ENCODE data around the gene LARP4.
"Not testable (repeated sequence)": the region's sequence is repeated elsewhere in the genome, so short reads cannot be mapped to it uniquely, and the experiment has no call there.

The LARP4 gene

GRCh38 chr12:50380761-50381325 is 19.8 kb upstream of the LARP4 start:
- no peaks in the 10 kb centered on the region for H3F3A ChIP-seq (ENCODE audit: control insufficient read depth, insufficient read depth)
- H3K36me3 ChIP-seq (ENCODE audit: control insufficient read depth, low read length), result no peaks in the 10 kb centered on the region
- no peaks in the 10 kb centered on the region for H4K20me1 ChIP-seq (ENCODE audit: control insufficient read depth, insufficient read depth, low read depth, low read length)
- no peaks in the 10 kb centered on the region for H3K79me2 ChIP-seq (ENCODE audit: control insufficient read depth, low read length)
- H3K27ac ChIP-seq (ENCODE audit: low read depth, low read length), result no peak overlapping the region
- peaks cover 6% of the 10 kb centered on the region; the same call in 1 of the 2 replicates for H3K4me1 ChIP-seq (ENCODE audit: control insufficient read depth, low read length)
- H3K27me3 ChIP-seq (ENCODE audit: control insufficient read depth, low read length), result no peaks in the 10 kb centered on the region
- H3K4me3 ChIP-seq (ENCODE audit: low read length), result no peak overlapping the region
- H3K4me2 ChIP-seq (ENCODE audit: low read length), result no peak overlapping the region
- TF ChIP-seq EZH2phosphoT487 (IDR thresholded peaks at IDR 0.05; ENCODE audit: borderline replicate concordance, low read length), result no peak
- no peak for TF ChIP-seq CTCF (IDR thresholded peaks at IDR 0.05; ENCODE audit: low read depth, low read length, poor library complexity, severe bottlenecking)
- no peaks in the 10 kb centered on the region for H3K9me3 ChIP-seq (ENCODE audit: control insufficient read depth, insufficient read depth, low read length)
- H3K9me2 ChIP-seq (replicated peaks; ENCODE audit: control insufficient read depth, low read length), result no peaks in the 10 kb centered on the region

GRCh38 chr12:50387487-50387886 is 13.2 kb upstream of the LARP4 start:
- no peaks in the 10 kb centered on the region for H3K9me2 ChIP-seq (replicated peaks; ENCODE audit: control insufficient read depth, low read length)
- H3K4me1 ChIP-seq (ENCODE audit: control insufficient read depth, low read length), result peaks cover 16% of the 10 kb centered on the region
- TF ChIP-seq EZH2phosphoT487 (IDR thresholded peaks at IDR 0.05; ENCODE audit: borderline replicate concordance, low read length) (no peak), CTCF (IDR thresholded peaks at IDR 0.05; ENCODE audit: low read depth, low read length, poor library complexity, severe bottlenecking) (no peak)
- H4K20me1 ChIP-seq (ENCODE audit: control insufficient read depth, insufficient read depth, low read depth, low read length), result no peaks in the 10 kb centered on the region
- no peak overlapping the region for H3K4me3 ChIP-seq (ENCODE audit: low read length)
- no peak overlapping the region for H3K4me2 ChIP-seq (ENCODE audit: low read length)
- no peaks in the 10 kb centered on the region for H3K27me3 ChIP-seq (ENCODE audit: control insufficient read depth, low read length)
- H3K9me3 ChIP-seq (ENCODE audit: control insufficient read depth, insufficient read depth, low read length), result no peaks in the 10 kb centered on the region
- no peak overlapping the region for H3K27ac ChIP-seq (ENCODE audit: low read depth, low read length)
- H3K36me3 ChIP-seq (ENCODE audit: control insufficient read depth, low read length), result no peaks in the 10 kb centered on the region
- no peaks in the 10 kb centered on the region for H3F3A ChIP-seq (ENCODE audit: control insufficient read depth, insufficient read depth)
- H3K79me2 ChIP-seq (ENCODE audit: control insufficient read depth, low read length), result no peaks in the 10 kb centered on the region

GRCh38 chr12:50387972-50388478 is 12.7 kb upstream of the LARP4 start:
- H3K9me2 ChIP-seq (replicated peaks; ENCODE audit: control insufficient read depth, low read length), result no peaks in the 10 kb centered on the region
- TF ChIP-seq EZH2phosphoT487 (IDR thresholded peaks at IDR 0.05; ENCODE audit: borderline replicate concordance, low read length), result no peak
- no peak for TF ChIP-seq CTCF (IDR thresholded peaks at IDR 0.05; ENCODE audit: low read depth, low read length, poor library complexity, severe bottlenecking)
- no peaks in the 10 kb centered on the region for H4K20me1 ChIP-seq (ENCODE audit: control insufficient read depth, insufficient read depth, low read depth, low read length)
- no peaks in the 10 kb centered on the region for H3K27me3 ChIP-seq (ENCODE audit: control insufficient read depth, low read length)
- no peak overlapping the region for H3K27ac ChIP-seq (ENCODE audit: low read depth, low read length)
- H3K9me3 ChIP-seq (ENCODE audit: control insufficient read depth, insufficient read depth, low read length), result no peaks in the 10 kb centered on the region
- H3K36me3 ChIP-seq (ENCODE audit: control insufficient read depth, low read length), result no peaks in the 10 kb centered on the region
- H3K4me3 ChIP-seq (ENCODE audit: low read length), result no peak overlapping the region
- H3K4me1 ChIP-seq (ENCODE audit: control insufficient read depth, low read length), result peaks cover 16% of the 10 kb centered on the region
- H3K4me2 ChIP-seq (ENCODE audit: low read length), result no peak overlapping the region
- no peaks in the 10 kb centered on the region for H3F3A ChIP-seq (ENCODE audit: control insufficient read depth, insufficient read depth)
- no peaks in the 10 kb centered on the region for H3K79me2 ChIP-seq (ENCODE audit: control insufficient read depth, low read length)

GRCh38 chr12:50388793-50389192 is 11.9 kb upstream of the LARP4 start:
- H3K9me3 ChIP-seq (ENCODE audit: control insufficient read depth, insufficient read depth, low read length); H4K20me1 ChIP-seq (ENCODE audit: control insufficient read depth, insufficient read depth, low read depth, low read length); H3K9me2 ChIP-seq (replicated peaks; ENCODE audit: control insufficient read depth, low read length); H3K4me2 ChIP-seq (ENCODE audit: low read length); H3K27ac ChIP-seq (ENCODE audit: low read depth, low read length); H3K36me3 ChIP-seq (ENCODE audit: control insufficient read depth, low read length); H3K4me3 ChIP-seq (ENCODE audit: low read length); H3K27me3 ChIP-seq (ENCODE audit: control insufficient read depth, low read length); H3K79me2 ChIP-seq (ENCODE audit: control insufficient read depth, low read length); H3F3A ChIP-seq (ENCODE audit: control insufficient read depth, insufficient read depth): not testable (repeated sequence)
- H3K4me1 ChIP-seq (ENCODE audit: control insufficient read depth, low read length), result peaks cover 16% of the 10 kb centered on the region

Measured in DOHH2 (cell line).